ENCODE data around the gene HOXC12.

The HOXC12 gene

DNA sequence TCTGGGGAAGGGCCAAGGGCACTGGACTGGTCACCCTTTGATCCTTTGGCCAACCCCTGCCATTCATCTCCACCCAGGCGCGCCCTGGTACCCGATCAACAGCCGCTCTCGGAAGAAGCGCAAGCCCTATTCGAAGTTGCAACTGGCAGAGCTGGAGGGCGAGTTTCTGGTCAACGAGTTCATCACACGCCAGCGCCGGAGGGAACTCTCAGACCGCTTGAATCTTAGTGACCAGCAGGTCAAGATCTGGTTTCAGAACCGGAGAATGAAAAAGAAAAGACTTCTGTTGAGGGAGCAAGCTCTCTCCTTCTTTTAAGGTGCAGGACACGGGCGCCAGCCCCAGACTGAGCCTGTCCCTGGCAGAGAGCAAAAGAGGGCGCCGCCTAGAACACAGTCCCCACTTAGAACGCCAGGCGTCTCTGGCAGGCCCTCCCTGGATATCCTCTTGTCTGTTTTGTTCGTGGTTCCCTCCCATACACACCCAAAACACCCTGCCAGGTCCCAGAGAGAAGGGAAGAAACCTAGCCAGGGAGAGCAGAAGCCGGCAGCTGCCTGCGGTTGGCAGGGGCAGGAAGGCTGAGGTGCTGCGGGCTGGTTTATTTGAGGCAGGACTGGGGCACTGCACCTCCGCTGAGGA, 1.7 kb downstream of the HOXC12 start:
- TF ChIP-seq POLR2A (IDR thresholded peaks at IDR 0.05; ENCODE audit: low read length) (no peak), GATA1 (IDR thresholded peaks at IDR 0.05; ENCODE audit: low read depth, low read length) (no peak)
- DNase-seq, result no peak

DNA sequence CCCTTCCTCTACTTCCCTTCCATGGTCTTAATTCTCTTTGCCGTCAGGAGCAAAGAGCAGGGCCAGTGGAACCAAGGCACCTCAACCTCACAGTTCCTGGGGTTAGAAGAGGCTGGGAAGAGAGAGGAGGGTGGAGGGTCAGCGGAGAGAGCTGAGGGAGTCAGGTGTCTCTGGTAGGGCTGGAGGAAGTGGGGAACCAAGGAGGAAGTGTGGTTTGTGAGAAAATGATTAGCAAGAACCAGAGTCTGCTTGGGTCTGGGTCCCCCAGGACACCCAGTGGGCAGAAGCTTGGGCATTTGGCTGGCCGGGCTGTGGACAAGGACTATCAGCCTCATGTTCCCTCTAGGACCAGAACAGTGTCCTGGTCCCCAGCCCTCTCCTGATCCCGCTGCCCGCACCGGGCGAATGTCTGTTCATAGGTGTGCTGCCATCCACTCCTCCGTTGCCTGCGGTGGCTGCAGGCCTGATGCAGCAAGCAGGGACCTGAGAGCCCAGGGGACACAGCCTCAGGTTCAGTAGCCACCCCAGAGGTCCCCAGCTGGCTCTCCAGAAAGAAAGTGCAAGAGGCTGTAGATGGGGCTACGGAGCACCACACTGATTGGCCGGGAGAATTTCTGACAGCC, 2.3 kb downstream of the HOXC12 start:
- no peak for DNase-seq
- TF ChIP-seq GATA1 (IDR thresholded peaks at IDR 0.05; ENCODE audit: low read depth, low read length) (no peak), POLR2A (IDR thresholded peaks at IDR 0.05; ENCODE audit: low read length) (no peak)

DNA sequence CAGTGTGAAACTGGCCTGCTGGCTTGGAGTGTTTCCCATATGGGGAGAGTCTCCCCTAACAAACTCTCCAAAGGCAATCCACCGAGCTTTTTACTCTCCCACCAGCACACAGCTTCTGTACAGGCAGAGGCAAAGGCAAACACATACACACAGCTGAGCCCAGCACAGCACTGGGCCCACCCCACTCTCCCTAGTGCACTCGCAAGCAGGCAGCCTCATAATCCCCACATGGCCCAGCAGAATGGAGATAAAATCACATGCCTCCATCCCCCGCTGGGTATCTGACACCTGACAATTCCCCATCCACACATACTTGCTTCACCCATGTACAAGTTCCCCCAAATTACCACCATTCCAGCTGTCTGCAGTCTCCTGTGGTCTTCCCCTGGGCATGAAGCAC, 3.4 kb downstream of the HOXC12 start:
- TF ChIP-seq GATA1 (IDR thresholded peaks at IDR 0.05; ENCODE audit: low read depth, low read length) (no peak), POLR2A (IDR thresholded peaks at IDR 0.05; ENCODE audit: low read length) (no peak)
- DNase-seq, result no peak

DNA sequence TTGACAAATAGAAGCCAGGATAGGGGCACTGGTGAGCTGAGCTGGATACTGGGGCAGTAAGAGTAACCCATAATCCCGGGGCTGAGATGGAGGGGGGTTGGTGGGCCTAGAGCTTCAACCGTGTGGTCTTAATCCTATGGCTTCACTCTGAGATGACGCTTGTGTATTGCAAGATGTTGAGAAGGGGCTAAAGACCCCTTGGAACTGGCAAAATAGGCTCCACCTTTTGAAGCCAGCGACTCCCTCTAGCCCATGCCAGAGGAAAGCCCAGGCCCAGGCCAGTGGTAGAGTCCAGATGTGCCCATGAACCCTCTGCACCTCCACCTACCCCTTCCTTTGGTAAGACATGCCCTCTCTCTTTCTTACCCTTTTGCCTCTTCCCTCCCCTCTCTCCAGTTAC, 4.6 kb downstream of the HOXC12 start:
- no peak for DNase-seq
- no peak for TF ChIP-seq GATA1 (IDR thresholded peaks at IDR 0.05; ENCODE audit: low read depth, low read length)
- no peak for TF ChIP-seq POLR2A (IDR thresholded peaks at IDR 0.05; ENCODE audit: low read length)

DNA sequence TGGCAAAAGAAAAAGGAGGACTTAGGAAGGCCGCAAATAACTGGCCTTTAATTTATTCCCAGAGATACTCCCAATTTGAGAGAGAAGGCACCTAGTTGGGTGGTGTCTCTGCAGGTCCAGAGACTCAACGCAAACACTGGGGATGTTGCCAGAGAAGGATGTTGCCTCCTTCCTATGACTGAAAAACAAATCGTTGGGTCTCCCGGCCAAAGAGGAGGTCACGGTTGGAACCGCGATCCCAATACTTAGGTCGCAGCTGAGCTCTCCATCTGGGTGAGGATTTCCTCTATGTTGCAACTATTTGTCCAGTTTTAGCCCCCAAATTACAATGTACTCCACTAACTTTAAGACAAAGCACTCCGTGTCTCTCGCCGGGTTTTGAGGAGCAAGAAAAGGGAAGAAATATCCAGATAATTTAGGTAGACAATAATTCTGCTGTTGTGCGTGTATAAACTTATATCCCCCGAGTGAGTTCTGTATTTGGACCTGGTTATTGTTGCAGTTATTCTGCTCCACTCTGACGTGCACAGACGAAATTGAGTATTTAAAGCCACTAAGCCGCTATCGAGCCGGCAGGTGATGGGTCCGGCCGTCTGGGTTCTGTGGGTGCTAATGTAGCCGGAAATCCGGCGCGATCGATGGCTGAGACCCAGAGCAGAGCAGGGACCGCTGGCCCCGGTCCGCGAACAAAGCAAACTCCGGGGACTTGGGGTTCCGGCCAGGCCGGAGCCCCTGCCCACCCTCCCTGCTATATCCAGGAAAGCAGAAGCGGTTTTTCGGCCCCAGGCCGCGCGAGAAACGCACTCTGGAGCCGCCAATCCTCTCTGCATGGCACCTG, 5.7 kb downstream of the HOXC12 start:
- no peak for TF ChIP-seq POLR2A (IDR thresholded peaks at IDR 0.05; ENCODE audit: low read length)
- no peak for TF ChIP-seq GATA1 (IDR thresholded peaks at IDR 0.05; ENCODE audit: low read depth, low read length)
- no peak for DNase-seq

DNA sequence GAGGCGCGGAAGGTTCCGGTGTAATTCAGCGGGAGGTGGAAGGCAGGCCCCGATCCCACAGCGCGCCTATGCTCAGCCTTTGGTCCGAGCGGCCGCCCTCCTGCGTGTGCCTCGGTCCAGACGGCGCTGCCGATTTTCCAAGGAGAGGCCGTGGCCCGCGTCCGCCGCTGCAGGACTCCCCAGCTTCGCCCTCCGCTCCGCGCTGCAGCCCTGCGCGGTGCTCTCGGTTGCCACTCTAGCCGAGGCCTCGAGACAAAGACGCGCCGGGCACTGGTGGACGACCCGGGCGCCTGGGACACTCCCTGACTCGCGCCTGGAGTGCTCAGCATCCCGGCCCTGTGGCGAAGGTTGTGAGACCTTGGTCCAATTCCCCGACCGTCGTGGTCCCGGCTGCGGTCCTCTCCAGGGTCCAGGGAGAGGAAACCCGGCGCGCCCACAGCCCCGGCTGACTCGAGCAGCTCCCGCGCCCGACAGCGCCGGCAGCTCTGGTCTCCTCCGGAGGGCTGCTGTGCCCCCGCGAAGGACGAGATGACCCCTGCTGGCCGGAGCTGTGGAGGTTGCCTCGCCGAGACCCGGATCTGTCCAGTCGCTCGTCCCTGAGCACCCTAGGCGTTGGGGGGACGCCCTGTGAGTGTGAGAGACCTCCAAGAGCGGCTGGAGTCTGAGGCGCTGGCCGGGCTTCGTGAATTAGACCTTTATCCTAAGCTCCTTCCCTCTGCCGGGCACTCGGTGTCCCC, 6.5 kb downstream of the HOXC12 start:
- TF ChIP-seq GATA1 (IDR thresholded peaks at IDR 0.05; ENCODE audit: low read depth, low read length), result no peak
- no peak for TF ChIP-seq POLR2A (IDR thresholded peaks at IDR 0.05; ENCODE audit: low read length)
- no peak for DNase-seq

DNA sequence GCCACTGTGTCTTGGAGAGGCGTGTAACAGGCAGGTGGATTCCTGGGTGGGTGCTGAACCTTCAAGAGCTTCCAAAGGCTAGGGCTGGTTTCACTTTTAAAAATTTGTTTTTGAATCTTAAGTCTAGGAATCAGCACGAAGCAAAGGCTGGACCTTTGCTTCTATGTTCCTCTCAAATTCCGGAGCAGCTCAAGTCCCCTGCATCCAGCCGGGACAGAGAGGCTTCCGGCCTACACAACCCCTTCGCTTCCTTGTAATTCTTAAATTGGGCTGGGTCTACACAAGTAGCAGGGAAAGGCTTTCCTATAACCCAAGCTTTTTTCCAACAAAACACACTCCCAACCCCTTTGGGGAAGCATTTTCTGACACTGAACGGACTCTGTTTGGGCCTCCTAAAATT, 8.3 kb downstream of the HOXC12 start:
- TF ChIP-seq POLR2A (IDR thresholded peaks at IDR 0.05; ENCODE audit: low read length) (no peak), GATA1 (IDR thresholded peaks at IDR 0.05; ENCODE audit: low read depth, low read length) (no peak)

DNA sequence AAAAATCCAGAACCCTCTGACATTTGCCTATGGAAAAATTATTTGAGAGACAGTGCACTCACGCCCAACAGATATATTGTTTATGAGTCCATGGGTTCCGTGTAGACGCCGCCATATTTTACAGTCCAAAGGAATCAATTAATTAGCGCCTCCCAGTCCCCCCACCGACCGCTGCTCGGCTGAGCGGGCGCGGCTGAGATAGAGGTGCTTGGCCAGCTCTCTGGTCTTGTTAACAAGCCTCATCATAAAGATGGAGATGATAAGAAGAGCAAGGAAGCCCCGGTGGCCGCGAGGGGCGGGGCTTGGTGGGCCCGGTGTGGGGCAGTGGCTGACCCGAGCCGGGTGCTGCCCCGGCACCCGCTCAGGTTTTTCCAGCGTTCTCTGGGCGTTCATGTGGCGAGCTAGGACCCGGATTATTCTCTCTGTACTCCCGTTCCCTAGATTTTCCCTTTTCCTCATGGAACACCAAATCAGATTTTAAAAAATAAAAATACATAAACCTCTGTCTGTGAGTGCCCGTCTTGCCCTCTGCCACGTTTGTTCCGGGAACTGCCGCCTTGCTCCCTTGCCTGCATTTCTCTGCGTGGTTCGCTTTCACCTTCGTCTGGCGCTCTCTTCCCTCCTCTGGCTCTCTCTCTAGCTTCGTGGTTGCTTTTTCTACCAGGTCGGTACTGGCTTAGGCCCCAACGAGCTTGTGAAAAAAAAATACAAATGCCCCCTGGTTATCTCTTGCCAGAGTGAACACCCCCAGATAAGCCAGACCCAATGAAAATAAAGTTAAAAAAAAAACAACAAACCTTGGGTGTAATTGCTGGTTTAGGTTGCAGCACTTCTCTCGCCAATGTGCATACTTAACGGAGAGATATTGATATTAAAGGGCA, 9.0 kb downstream of the HOXC12 start:
- DNase-seq, result no peak
- TF ChIP-seq POLR2A (IDR thresholded peaks at IDR 0.05; ENCODE audit: low read length) (no peak), GATA1 (IDR thresholded peaks at IDR 0.05; ENCODE audit: low read depth, low read length) (no peak)

More for the DNA sequence above, 8.3 kb downstream of the HOXC12 start:
- DNase-seq, result no peak

DNA sequence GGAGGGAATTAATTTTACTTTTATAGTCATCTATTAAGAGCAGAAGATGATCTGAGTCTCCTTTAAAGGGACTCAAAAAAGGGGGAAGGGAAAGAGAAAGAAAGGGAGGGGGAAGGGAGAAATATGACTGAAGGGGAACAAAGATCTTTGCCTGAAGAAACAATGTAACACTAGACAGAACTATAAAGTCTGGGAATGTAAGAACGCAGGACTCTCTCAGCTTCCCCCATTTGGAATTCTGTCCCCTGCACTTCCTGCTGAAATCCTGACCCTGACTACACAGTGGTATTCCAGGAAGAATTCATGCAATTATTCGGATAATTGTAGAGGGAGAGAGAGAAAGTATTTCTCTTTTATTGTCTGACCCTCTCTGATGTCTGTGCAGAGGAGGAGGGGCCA, 9.6 kb downstream of the HOXC12 start:
- no peak for TF ChIP-seq GATA1 (IDR thresholded peaks at IDR 0.05; ENCODE audit: low read depth, low read length)

DNA sequence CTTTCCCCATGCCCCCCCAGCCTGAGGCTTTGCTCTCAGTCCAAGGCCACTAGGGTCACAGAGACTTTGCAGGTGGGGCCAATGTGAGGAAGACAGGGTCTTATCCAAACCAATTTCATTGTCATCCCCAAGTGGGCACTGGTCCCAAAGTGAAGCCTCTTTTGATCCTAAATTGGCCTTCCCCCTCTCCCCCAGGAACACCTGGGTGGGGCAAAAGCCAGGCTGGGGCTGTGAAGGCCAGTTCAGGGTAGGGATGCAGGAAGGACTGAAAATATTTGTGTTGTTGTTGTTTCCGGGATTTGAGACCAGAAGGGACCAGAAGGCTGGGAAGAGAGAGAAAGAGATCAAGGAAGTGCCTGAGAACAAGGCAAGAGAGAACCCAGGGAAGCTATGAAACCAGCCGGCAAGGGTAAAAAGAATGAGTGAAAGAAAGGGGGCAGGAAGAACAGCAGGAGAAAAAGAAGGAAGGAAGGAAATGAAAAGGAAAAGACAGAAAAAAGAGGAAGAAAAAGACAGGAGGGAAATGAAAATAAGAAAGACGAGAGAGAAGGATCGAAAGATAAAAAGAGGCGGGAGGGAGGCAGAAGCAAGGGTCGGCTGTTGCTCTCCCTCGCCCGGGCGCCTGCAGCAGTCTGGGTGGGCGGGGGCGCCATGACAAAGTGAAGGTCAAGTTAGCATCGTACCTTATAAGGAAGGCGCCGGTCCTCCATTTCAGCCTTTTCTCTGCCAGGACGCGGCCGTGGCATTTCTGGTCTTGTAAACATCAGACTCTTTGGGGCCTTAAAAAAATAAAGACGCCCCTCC, 10.8 kb downstream of the HOXC12 start:
- no peak for TF ChIP-seq POLR2A (IDR thresholded peaks at IDR 0.05; ENCODE audit: low read length)
- no peak for TF ChIP-seq GATA1 (IDR thresholded peaks at IDR 0.05; ENCODE audit: low read depth, low read length)
- no peak for DNase-seq

More for the DNA sequence above, 9.6 kb downstream of the HOXC12 start:
- no peak for DNase-seq

DNA sequence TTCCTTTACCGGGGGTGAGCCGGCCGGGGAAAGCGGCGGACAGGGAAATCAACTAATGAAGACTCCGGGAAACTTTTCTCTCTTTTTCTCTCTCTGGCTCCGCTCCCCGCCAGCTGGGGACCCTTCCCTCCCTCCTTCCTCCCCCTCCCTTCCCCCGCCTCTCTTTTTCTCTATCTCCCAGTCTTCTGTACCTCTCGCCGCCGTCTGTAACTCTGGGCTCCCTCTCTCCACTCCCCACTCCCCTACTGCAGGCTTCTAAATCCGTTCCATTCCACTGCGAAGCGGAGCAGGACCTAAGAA, 11.3 kb downstream of the HOXC12 start:
- DNase-seq, result no peak
- TF ChIP-seq POLR2A (IDR thresholded peaks at IDR 0.05; ENCODE audit: low read length) (no peak), GATA1 (IDR thresholded peaks at IDR 0.05; ENCODE audit: low read depth, low read length) (no peak)

DNA sequence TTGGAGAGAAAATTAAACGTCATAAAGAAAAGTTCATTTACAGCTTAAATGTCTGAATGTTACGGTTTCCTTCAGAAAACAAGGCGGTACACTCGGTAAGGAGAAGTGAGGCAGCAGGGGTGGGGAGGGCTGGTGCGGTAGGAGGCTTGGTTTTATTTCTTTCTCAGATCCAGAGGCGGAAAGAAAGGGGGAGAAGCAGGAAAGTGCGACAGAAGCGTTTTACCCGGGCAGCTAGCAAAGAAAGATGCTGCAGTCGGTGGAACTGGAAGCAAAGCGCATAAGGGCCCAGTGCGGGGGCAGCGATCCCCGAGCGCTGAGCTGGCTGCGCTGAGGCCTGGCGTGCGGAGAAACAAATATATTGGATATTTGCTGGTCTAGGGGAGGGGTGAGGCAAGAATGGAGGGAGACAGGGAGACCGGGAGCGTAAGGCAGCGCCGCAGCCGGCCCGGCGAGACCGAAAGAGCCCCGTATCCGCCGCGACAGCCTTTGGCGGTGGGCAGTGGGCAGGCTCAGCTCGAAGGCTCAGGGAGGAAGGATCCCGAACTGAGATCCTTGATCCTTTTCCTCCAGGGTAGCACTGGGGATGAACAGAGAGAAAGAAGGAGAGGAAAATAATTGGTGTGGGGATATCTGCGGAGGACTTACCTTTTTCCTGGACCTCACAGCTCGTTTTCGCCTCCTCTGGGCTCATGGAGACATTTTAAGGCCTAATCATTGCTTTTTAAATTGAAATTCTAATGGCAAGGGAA, 11.9 kb downstream of the HOXC12 start:
- DNase-seq, result no peak
- TF ChIP-seq POLR2A (IDR thresholded peaks at IDR 0.05; ENCODE audit: low read length) (no peak), GATA1 (IDR thresholded peaks at IDR 0.05; ENCODE audit: low read depth, low read length) (no peak)
